Measurements from ENCODE around the gene VPS37C.
"Not testable (repeated sequence)": the region's sequence is repeated elsewhere in the genome, so short reads cannot be mapped to it uniquely, and the experiment has no call there.

The VPS37C gene

GRCh38 chr11:61104963-61105362, 56.3 kb downstream of the VPS37C start:
- no peak for DNase-seq (ENCODE audit: insufficient read length, low spot score)
- FAIRE-seq: no peak

- FAIRE-seq (no peak), DNase-seq (ENCODE audit: insufficient read length, low spot score) (no peak)
Measured at GRCh38 chr11:61103851-61104423, 57.3 kb downstream of the VPS37C start.

- no peak for DNase-seq (ENCODE audit: insufficient read length, low spot score)
- no peak for FAIRE-seq
Measured at GRCh38 chr11:61102667-61103571, 58.3 kb downstream of the VPS37C start.

GRCh38 chr11:61098778-61099177, 62.4 kb downstream of the VPS37C start:
- no peak for DNase-seq (ENCODE audit: insufficient read length, low spot score)
- no peak for FAIRE-seq

GRCh38 chr11:61098261-61098660, 63.0 kb downstream of the VPS37C start:
- DNase-seq (ENCODE audit: insufficient read length, low spot score); FAIRE-seq: not testable (repeated sequence)

GRCh38 chr11:61095021-61095420, 66.2 kb downstream of the VPS37C start:
- DNase-seq (ENCODE audit: insufficient read length, low spot score): no peak
- no peak for FAIRE-seq

- FAIRE-seq; DNase-seq (ENCODE audit: insufficient read length, low spot score): not testable (repeated sequence)
Measured at GRCh38 chr11:61094167-61094566, 67.1 kb downstream of the VPS37C start.

- FAIRE-seq: no peak
Measured at GRCh38 chr11:61092908-61093763, 68.1 kb downstream of the VPS37C start.

GRCh38 chr11:61092280-61092766, 68.9 kb downstream of the VPS37C start:
- FAIRE-seq: no peak

More at GRCh38 chr11:61092908-61093763, 68.1 kb downstream of the VPS37C start:
- no peak for DNase-seq (ENCODE audit: insufficient read length, low spot score)

GRCh38 chr11:61091373-61092279, 69.6 kb downstream of the VPS37C start:
- no peak for DNase-seq (ENCODE audit: insufficient read length, low spot score)

More at GRCh38 chr11:61092280-61092766, 68.9 kb downstream of the VPS37C start:
- no peak for DNase-seq (ENCODE audit: insufficient read length, low spot score)

GRCh38 chr11:61090982-61091372, 70.2 kb downstream of the VPS37C start:
- DNase-seq (ENCODE audit: insufficient read length, low spot score) (no peak), FAIRE-seq (no peak)

More at GRCh38 chr11:61091373-61092279, 69.6 kb downstream of the VPS37C start:
- FAIRE-seq: no peak

GRCh38 chr11:61090521-61090920, 70.7 kb downstream of the VPS37C start:
- DNase-seq (ENCODE audit: insufficient read length, low spot score) (no peak), FAIRE-seq (no peak)

- no peak for DNase-seq (ENCODE audit: insufficient read length, low spot score)
- no peak for FAIRE-seq
Measured at GRCh38 chr11:61089806-61090491, 71.3 kb downstream of the VPS37C start.

GRCh38 chr11:61087426-61088119, 73.7 kb downstream of the VPS37C start:
- FAIRE-seq (no peak), DNase-seq (ENCODE audit: insufficient read length, low spot score) (no peak)

GRCh38 chr11:61083601-61084147, 77.6 kb downstream of the VPS37C start:
- no peak for DNase-seq (ENCODE audit: insufficient read length, low spot score)
- FAIRE-seq: no peak

GRCh38 chr11:61082931-61083531, 78.2 kb downstream of the VPS37C start:
- no peak for FAIRE-seq

GRCh38 chr11:61082062-61082870, 79.0 kb downstream of the VPS37C start:
- DNase-seq (ENCODE audit: insufficient read length, low spot score) (no peak), FAIRE-seq (no peak)

More at GRCh38 chr11:61082931-61083531, 78.2 kb downstream of the VPS37C start:
- no peak for DNase-seq (ENCODE audit: insufficient read length, low spot score)

Measured in HTR-8/SVneo (cell line).